ENCODE data around the gene BTAF1. TPM values are rescaled to one million over a fixed set of nuclear protein-coding genes. Genes with fewer than 3 reads are reported as not detected.

Gene BTAF1
- total RNA-seq, 8 experiments from 2014 or later = 33.5 to 65.7 (median 46.9) TPM

- H3K4me1 ChIP-seq (replicated peaks in 1 of 2) = peaks cover 3 to 4% of the 10 kb centered on the region in 2 donors
- ATAC-seq (replicated peaks in 6 of 8) = no peak
- H3K27ac ChIP-seq = no peak overlapping the region
- no peak overlapping the region for H3K4me3 ChIP-seq
- WGBS, 10 experiments = 100% methylated on average over 1 of the region's 1 CpG
- in situ Hi-C loops (cut with MboI; ENCODE audit: low pct_unique_long_range_greater_than_20kb in 2 of 9, low sequenced_read_pairs in 9 of 9, unreplicated experiment in 9 of 9) = loop anchor here in 1 of 9 experiments (25.0 kb wide), 1 partner anchor 480 kb away; no protein-coding TSS in a partner anchor
Observed at GRCh38 chr10:91957091-91957490, 33.5 kb downstream of the BTAF1 start.

GRCh38 chr10:91969297-91969696, 45.7 kb downstream of the BTAF1 start:
- no peak for ATAC-seq (replicated peaks in 6 of 8)
- no peak overlapping the region for H3K4me3 ChIP-seq
- in situ Hi-C loops (cut with MboI; ENCODE audit: low pct_unique_long_range_greater_than_20kb in 2 of 9, low sequenced_read_pairs in 9 of 9, unreplicated experiment in 9 of 9) = loop anchor here in 1 of 9 experiments (25.0 kb wide), 1 partner anchor 468 kb away; no protein-coding TSS in a partner anchor
- no peaks in the 10 kb centered on the region for H3K4me1 ChIP-seq (replicated peaks in 1 of 2)
- H3K27ac ChIP-seq = no peak overlapping the region
- 83 to 100% (median 100%) methylated on average over 1 to 4 of the region's 4 CpGs; no CpG with 5 or more reads in 2 of the 10 experiments for WGBS, 10 experiments

- ATAC-seq (replicated peaks in 6 of 8) = peak in 1 of 8 experiments; percentile 16
- Histone ChIP-seq H3K4me1 (replicated peaks in 1 of 2) (no peaks in the 10 kb centered on the region), H3K27ac (no peak overlapping the region), H3K4me3 (no peak overlapping the region)
- 68 to 100% (median 92%) methylated on average over 1 to 2 of the region's 2 CpGs for WGBS, 10 experiments
- in situ Hi-C loops (cut with MboI; ENCODE audit: low pct_unique_long_range_greater_than_20kb in 2 of 9, low sequenced_read_pairs in 9 of 9, unreplicated experiment in 9 of 9) = loop anchor here in 1 of 9 experiments (25.0 kb wide), 1 partner anchor 462 kb away; no protein-coding TSS in a partner anchor
Observed at GRCh38 chr10:91974960-91975359, 51.4 kb downstream of the BTAF1 start.

- in situ Hi-C loops (cut with MboI; ENCODE audit: low pct_unique_long_range_greater_than_20kb in 2 of 9, low sequenced_read_pairs in 9 of 9, unreplicated experiment in 9 of 9) = no loop called here
- Histone ChIP-seq H3K4me1 (replicated peaks in 1 of 2) (no peaks in the 10 kb centered on the region), H3K4me3 (no peak overlapping the region), H3K27ac (no peak overlapping the region)
- 100% methylated on average over 1 of the region's 1 CpG; no CpG with 5 or more reads in 6 of the 10 experiments for WGBS, 10 experiments
- ATAC-seq (replicated peaks in 6 of 8) = no peak
Observed at GRCh38 chr10:91975438-91975837, 51.9 kb downstream of the BTAF1 start.

GRCh38 chr10:91976317-91977051, 52.9 kb downstream of the BTAF1 start:
- H3K4me1 ChIP-seq (replicated peaks in 1 of 2) = no peaks in the 10 kb centered on the region
- no peak for ATAC-seq (replicated peaks in 6 of 8)
- 78 to 100% (median 98%) methylated on average over 1 to 5 of the region's 5 CpGs; no CpG with 5 or more reads in 1 of the 10 experiments for WGBS, 10 experiments
- in situ Hi-C loops (cut with MboI; ENCODE audit: low pct_unique_long_range_greater_than_20kb in 2 of 9, low sequenced_read_pairs in 9 of 9, unreplicated experiment in 9 of 9) = no loop called here
- H3K27ac ChIP-seq = no peak overlapping the region
- no peak overlapping the region for H3K4me3 ChIP-seq

- Histone ChIP-seq H3K4me1 (replicated peaks in 1 of 2) (no peaks in the 10 kb centered on the region), H3K4me3 (no peak overlapping the region), H3K27ac (no peak overlapping the region)
- ATAC-seq (replicated peaks in 6 of 8) = no peak
- WGBS, 10 experiments = 92 to 100% (median 95%) methylated on average over 1 to 2 of the region's 2 CpGs; no CpG with 5 or more reads in 5 of the 10 experiments
- in situ Hi-C loops (cut with MboI; ENCODE audit: low pct_unique_long_range_greater_than_20kb in 2 of 9, low sequenced_read_pairs in 9 of 9, unreplicated experiment in 9 of 9) = no loop called here
Observed at GRCh38 chr10:91977491-91977890, 53.9 kb downstream of the BTAF1 start.

GRCh38 chr10:91978585-91978984, 55.0 kb downstream of the BTAF1 start:
- ATAC-seq (replicated peaks in 6 of 8) = no peak
- in situ Hi-C loops (cut with MboI; ENCODE audit: low pct_unique_long_range_greater_than_20kb in 2 of 9, low sequenced_read_pairs in 9 of 9, unreplicated experiment in 9 of 9) = no loop called here
- H3K4me1 ChIP-seq (replicated peaks in 1 of 2) = no peaks in the 10 kb centered on the region
- no peak overlapping the region for H3K27ac ChIP-seq
- WGBS, 10 experiments = 100% methylated on average over 1 of the region's 1 CpG; no CpG with 5 or more reads in 2 of the 10 experiments
- no peak overlapping the region for H3K4me3 ChIP-seq

- in situ Hi-C loops (cut with MboI; ENCODE audit: low pct_unique_long_range_greater_than_20kb in 2 of 9, low sequenced_read_pairs in 9 of 9, unreplicated experiment in 9 of 9) = no loop called here
- WGBS, 10 experiments = 85 to 100% (median 100%) methylated on average over 1 of the region's 1 CpG; no CpG with 5 or more reads in 3 of the 10 experiments
- Histone ChIP-seq H3K4me3 (no peak overlapping the region), H3K27ac (no peak overlapping the region), H3K4me1 (replicated peaks in 1 of 2) (no peaks in the 10 kb centered on the region)
- no peak for ATAC-seq (replicated peaks in 6 of 8)
Observed at GRCh38 chr10:91980319-91980718, 56.7 kb downstream of the BTAF1 start.

GRCh38 chr10:91983416-91983815, 59.8 kb downstream of the BTAF1 start:
- no peak overlapping the region for H3K4me3 ChIP-seq
- in situ Hi-C loops (cut with MboI; ENCODE audit: low pct_unique_long_range_greater_than_20kb in 2 of 9, low sequenced_read_pairs in 9 of 9, unreplicated experiment in 9 of 9) = no loop called here
- no peak for ATAC-seq (replicated peaks in 6 of 8)
- H3K27ac ChIP-seq = no peak overlapping the region
- no peaks in the 10 kb centered on the region for H3K4me1 ChIP-seq (replicated peaks in 1 of 2)

- no peaks in the 10 kb centered on the region for H3K4me1 ChIP-seq (replicated peaks in 1 of 2)
- H3K27ac ChIP-seq = no peak overlapping the region
- no peak overlapping the region for H3K4me3 ChIP-seq
- in situ Hi-C loops (cut with MboI; ENCODE audit: low pct_unique_long_range_greater_than_20kb in 2 of 9, low sequenced_read_pairs in 9 of 9, unreplicated experiment in 9 of 9) = no loop called here
- WGBS, 10 experiments = 97 to 100% (median 99%) methylated on average over 1 to 6 of the region's 8 CpGs; no CpG with 5 or more reads in 1 of the 10 experiments
- ATAC-seq (replicated peaks in 6 of 8) = no peak
Observed at GRCh38 chr10:91987397-91988037, 63.9 kb downstream of the BTAF1 start.

GRCh38 chr10:91992031-91992430, 68.5 kb downstream of the BTAF1 start:
- WGBS, 10 experiments = 69 to 100% (median 100%) methylated on average over 1 of the region's 1 CpG; no CpG with 5 or more reads in 2 of the 10 experiments
- no peak overlapping the region for H3K4me3 ChIP-seq
- H3K4me1 ChIP-seq (replicated peaks in 1 of 2) = no peaks in the 10 kb centered on the region
- no peak overlapping the region for H3K27ac ChIP-seq
- in situ Hi-C loops (cut with MboI; ENCODE audit: low pct_unique_long_range_greater_than_20kb in 2 of 9, low sequenced_read_pairs in 9 of 9, unreplicated experiment in 9 of 9) = no loop called here
- ATAC-seq (replicated peaks in 6 of 8) = no peak

- 21 to 100% (median 88%) methylated on average over 1 to 2 of the region's 2 CpGs; no CpG with 5 or more reads in 2 of the 10 experiments for WGBS, 10 experiments
- Histone ChIP-seq H3K27ac (no peak overlapping the region), H3K4me3 (no peak overlapping the region), H3K4me1 (replicated peaks in 1 of 2) (no peaks in the 10 kb centered on the region)
- ATAC-seq (replicated peaks in 6 of 8) = no peak
- in situ Hi-C loops (cut with MboI; ENCODE audit: low pct_unique_long_range_greater_than_20kb in 2 of 9, low sequenced_read_pairs in 9 of 9, unreplicated experiment in 9 of 9) = no loop called here
Observed at GRCh38 chr10:91996266-91996665, 72.7 kb downstream of the BTAF1 start.

- in situ Hi-C loops (cut with MboI; ENCODE audit: low pct_unique_long_range_greater_than_20kb in 2 of 9, low sequenced_read_pairs in 9 of 9, unreplicated experiment in 9 of 9) = no loop called here
- no peak for ATAC-seq (replicated peaks in 6 of 8)
- Histone ChIP-seq H3K27ac (no peak overlapping the region), H3K4me1 (replicated peaks in 1 of 2) (no peaks in the 10 kb centered on the region), H3K4me3 (no peak overlapping the region)
- WGBS, 10 experiments = 90 to 100% (median 100%) methylated on average over 1 to 3 of the region's 3 CpGs; no CpG with 5 or more reads in 1 of the 10 experiments
Observed at GRCh38 chr10:92001581-92001980, 78.0 kb downstream of the BTAF1 start.

Data from motor neuron (in vitro differentiated cells).